SK-N-SH (cell line): ENCODE measurements around the gene IGFBPL1.

Experiments used
- POLR2AphosphoS5 ChIP-seq: IDR thresholded peaks from 2 replicates; pipeline ENCODE4 v1.6.1; 2012; ENCODE audit warnings: low read depth, low read length
- TF ChIP-seq, protein P1 (sequence below): fragments of 150-350 bp; IDR thresholded peaks from 2 replicates; pipeline ENCODE4 v1.6.1; 2017; ENCODE audit warnings: antibody characterized with exemption, low read length, low read depth, borderline replicate concordance
- TF ChIP-seq, protein P2 (sequence below): fragments of 200-600 bp; sonication (generic); IDR thresholded peaks from 2 replicates; pipeline ENCODE4 v1.6.1; 2017; ENCODE audit warnings: antibody characterized with exemption, mild to moderate bottlenecking, moderate library complexity

DNA sequence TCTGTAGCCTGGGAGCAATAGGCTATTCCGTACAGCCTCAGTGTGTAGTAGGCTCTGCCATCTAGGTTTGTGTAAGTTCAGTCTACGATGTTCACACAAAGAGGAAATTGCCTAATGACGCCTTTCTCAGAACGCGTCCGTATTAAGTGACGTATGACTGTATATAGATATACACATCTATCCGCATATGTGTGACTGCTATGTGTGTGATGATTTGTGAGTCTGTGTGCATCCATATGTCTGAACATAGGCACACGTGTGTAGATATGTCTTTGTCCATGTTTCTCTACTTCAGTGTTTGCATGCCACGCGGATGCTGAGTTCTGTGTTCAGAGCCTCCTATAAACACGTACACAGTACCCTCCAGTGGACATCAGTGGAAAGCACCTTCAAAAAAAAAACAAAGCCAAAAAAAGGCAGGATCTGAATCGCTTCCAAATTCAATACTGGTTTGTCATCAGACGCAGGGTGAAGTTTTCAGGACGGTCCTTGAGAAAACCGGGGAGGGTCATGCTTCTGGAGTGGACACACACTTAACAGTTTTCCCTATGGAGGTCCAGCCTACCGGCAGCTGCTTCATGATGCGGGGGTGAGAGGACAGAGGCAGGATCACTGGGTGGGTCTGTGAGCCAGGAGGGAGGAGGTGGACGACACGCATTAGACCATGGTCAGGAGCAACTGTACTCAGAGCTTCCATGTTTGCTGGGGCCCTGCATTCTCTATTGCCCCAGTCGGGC is 61.2 kb downstream of the IGFBPL1 start:
- TF ChIP-seq, protein P1, sequence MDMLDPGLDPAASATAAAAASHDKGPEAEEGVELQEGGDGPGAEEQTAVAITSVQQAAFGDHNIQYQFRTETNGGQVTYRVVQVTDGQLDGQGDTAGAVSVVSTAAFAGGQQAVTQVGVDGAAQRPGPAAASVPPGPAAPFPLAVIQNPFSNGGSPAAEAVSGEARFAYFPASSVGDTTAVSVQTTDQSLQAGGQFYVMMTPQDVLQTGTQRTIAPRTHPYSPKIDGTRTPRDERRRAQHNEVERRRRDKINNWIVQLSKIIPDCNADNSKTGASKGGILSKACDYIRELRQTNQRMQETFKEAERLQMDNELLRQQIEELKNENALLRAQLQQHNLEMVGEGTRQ: no peak
- TF ChIP-seq, protein P2, sequence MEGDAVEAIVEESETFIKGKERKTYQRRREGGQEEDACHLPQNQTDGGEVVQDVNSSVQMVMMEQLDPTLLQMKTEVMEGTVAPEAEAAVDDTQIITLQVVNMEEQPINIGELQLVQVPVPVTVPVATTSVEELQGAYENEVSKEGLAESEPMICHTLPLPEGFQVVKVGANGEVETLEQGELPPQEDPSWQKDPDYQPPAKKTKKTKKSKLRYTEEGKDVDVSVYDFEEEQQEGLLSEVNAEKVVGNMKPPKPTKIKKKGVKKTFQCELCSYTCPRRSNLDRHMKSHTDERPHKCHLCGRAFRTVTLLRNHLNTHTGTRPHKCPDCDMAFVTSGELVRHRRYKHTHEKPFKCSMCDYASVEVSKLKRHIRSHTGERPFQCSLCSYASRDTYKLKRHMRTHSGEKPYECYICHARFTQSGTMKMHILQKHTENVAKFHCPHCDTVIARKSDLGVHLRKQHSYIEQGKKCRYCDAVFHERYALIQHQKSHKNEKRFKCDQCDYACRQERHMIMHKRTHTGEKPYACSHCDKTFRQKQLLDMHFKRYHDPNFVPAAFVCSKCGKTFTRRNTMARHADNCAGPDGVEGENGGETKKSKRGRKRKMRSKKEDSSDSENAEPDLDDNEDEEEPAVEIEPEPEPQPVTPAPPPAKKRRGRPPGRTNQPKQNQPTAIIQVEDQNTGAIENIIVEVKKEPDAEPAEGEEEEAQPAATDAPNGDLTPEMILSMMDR: peak; percentile 76
- no peak for TF ChIP-seq POLR2AphosphoS5
